ENCODE results near the gene CCL8. TPM values are rescaled to one million over a fixed set of nuclear protein-coding genes. Genes with fewer than 3 reads are reported as not detected.

Gene CCL8
- 0.26 and 0.50 TPM in 2 replicates for total RNA-seq
- polyA plus RNA-seq = 0.27 TPM in 1 of 2 replicates, not detected in the other
- polyA plus RNA-seq (2012) = 0.17 TPM in 1 of 2 replicates, not detected in the other
- not detected in 2 replicates for polyA minus RNA-seq (ENCODE audit: low replicate concordance)

DNA sequence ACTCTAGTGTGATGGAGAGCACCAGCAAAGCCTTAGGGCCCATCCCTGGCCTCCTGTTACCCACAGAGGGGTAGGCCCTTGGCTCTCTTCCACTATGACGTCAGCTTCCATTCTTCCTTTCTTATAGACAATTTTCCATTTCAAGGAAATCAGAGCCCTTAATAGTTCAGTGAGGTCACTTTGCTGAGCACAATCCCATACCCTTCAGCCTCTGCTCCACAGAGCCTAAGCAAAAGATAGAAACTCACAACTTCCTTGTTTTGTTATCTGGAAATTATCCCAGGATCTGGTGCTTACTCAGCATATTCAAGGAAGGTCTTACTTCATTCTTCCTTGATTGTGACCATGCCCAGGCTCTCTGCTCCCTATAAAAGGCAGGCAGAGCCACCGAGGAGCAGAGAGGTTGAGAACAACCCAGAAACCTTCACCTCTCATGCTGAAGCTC is at the start of gene CCL8:
Gene CCL8, plus strand, starts transcription at position 397 of the 445 bp plus-strand sequence. CDS start 67 bp downstream, outside the sequence.
- H3K36me3 ChIP-seq (ENCODE audit: control insufficient read depth, insufficient read depth, low read length) = no peaks in the 10 kb centered on the region
- no peak within 1 kb of the TSS for H3K27ac ChIP-seq (ENCODE audit: insufficient read depth, low read length)
- no peaks in the 10 kb centered on the region for H3K27me3 ChIP-seq (ENCODE audit: control insufficient read depth, insufficient read depth, low read length)
- H3K9ac ChIP-seq (ENCODE audit: insufficient read depth, low read length) = no peak within 1 kb of the TSS
- no peaks in the 10 kb centered on the region for H4K20me1 ChIP-seq (ENCODE audit: control insufficient read depth, extremely low read depth, insufficient read depth, low read length)
- no peak within 1 kb of the TSS for H3K4me2 ChIP-seq (ENCODE audit: extremely low read depth, insufficient read depth, low read length)
- no peaks in the 10 kb centered on the region for H3K9me3 ChIP-seq (ENCODE audit: control insufficient read depth, insufficient read depth, low read depth, low read length)
- no peaks in the 10 kb centered on the region for H3K4me1 ChIP-seq (ENCODE audit: control insufficient read depth, extremely low read depth, insufficient read depth, low read length)
- TF ChIP-seq CTCF (conservative IDR thresholded peaks at IDR 0.05 in 1 of 2, IDR thresholded peaks at IDR 0.05 in 1 of 2; ENCODE audit: low read depth in 1 of 2, low read length in 2 of 2) = no peak
- no peak for TF ChIP-seq EZH2 (IDR thresholded peaks at IDR 0.05; ENCODE audit: low read length, missing control alignments)
- H3K4me3 ChIP-seq (replicated peaks in 1 of 4; ENCODE audit: control extremely low read depth in 1 of 4, insufficient read depth in 1 of 4, low read depth in 3 of 4, low read length in 4 of 4) = no peak within 1 kb of the TSS
- no peaks in the 10 kb centered on the region for H3K79me2 ChIP-seq (ENCODE audit: control insufficient read depth, insufficient read depth, low read length)
- peak in 1 of 2 donors; percentile 15 for DNase-seq (ENCODE audit: low read depth in 2 of 2)
- H2AFZ ChIP-seq (ENCODE audit: low read length) = no peak within 1 kb of the TSS

GRCh38 chr17:34269969-34270368 is 49.3 kb upstream of the CCL8 start, which contains the start of gene CCL7:
Gene CCL7 (plus strand): TSS chr17:34270221. CDS start chr17:34270291, 70 bp downstream.
- Histone ChIP-seq H3K36me3 (ENCODE audit: control insufficient read depth, insufficient read depth, low read length) (no peaks in the 10 kb centered on the region), H3K79me2 (ENCODE audit: control insufficient read depth, insufficient read depth, low read length) (no peaks in the 10 kb centered on the region), H3K9ac (ENCODE audit: insufficient read depth, low read length) (no peak within 1 kb of the TSS), H3K4me2 (ENCODE audit: extremely low read depth, insufficient read depth, low read length) (no peak within 1 kb of the TSS), H3K27me3 (ENCODE audit: control insufficient read depth, insufficient read depth, low read length) (no peaks in the 10 kb centered on the region), H3K9me3 (ENCODE audit: control insufficient read depth, insufficient read depth, low read depth, low read length) (no peaks in the 10 kb centered on the region), H2AFZ (ENCODE audit: low read length) (no peak within 1 kb of the TSS), H3K4me1 (ENCODE audit: control insufficient read depth, extremely low read depth, insufficient read depth, low read length) (no peaks in the 10 kb centered on the region), H3K27ac (ENCODE audit: insufficient read depth, low read length) (no peak within 1 kb of the TSS), H3K4me3 (replicated peaks in 1 of 4; ENCODE audit: control extremely low read depth in 1 of 4, insufficient read depth in 1 of 4, low read depth in 3 of 4, low read length in 4 of 4) (no peak within 1 kb of the TSS), H4K20me1 (ENCODE audit: control insufficient read depth, extremely low read depth, insufficient read depth, low read length) (no peaks in the 10 kb centered on the region)
- TF ChIP-seq EZH2 (IDR thresholded peaks at IDR 0.05; ENCODE audit: low read length, missing control alignments) (no peak), CTCF (conservative IDR thresholded peaks at IDR 0.05 in 1 of 2, IDR thresholded peaks at IDR 0.05 in 1 of 2; ENCODE audit: low read depth in 1 of 2, low read length in 2 of 2) (no peak)
- DNase-seq (ENCODE audit: low read depth in 2 of 2) = peak; percentile 10 to 46

- DNase-seq (ENCODE audit: low read depth in 2 of 2) = peak; percentile 88 to 98
- no peaks in the 10 kb centered on the region for H3K4me1 ChIP-seq (ENCODE audit: control insufficient read depth, extremely low read depth, insufficient read depth, low read length)
- H3K36me3 ChIP-seq (ENCODE audit: control insufficient read depth, insufficient read depth, low read length) = no peaks in the 10 kb centered on the region
- H3K27ac ChIP-seq (ENCODE audit: insufficient read depth, low read length) = no peak overlapping the region
- no peaks in the 10 kb centered on the region for H3K27me3 ChIP-seq (ENCODE audit: control insufficient read depth, insufficient read depth, low read length)
- TF ChIP-seq EZH2 (IDR thresholded peaks at IDR 0.05; ENCODE audit: low read length, missing control alignments) = no peak
- no peak for TF ChIP-seq CTCF (conservative IDR thresholded peaks at IDR 0.05 in 1 of 2, IDR thresholded peaks at IDR 0.05 in 1 of 2; ENCODE audit: low read depth in 1 of 2, low read length in 2 of 2)
- no peak overlapping the region for H2AFZ ChIP-seq (ENCODE audit: low read length)
- H3K9me3 ChIP-seq (ENCODE audit: control insufficient read depth, insufficient read depth, low read depth, low read length) = no peaks in the 10 kb centered on the region
- no peak overlapping the region for H3K9ac ChIP-seq (ENCODE audit: insufficient read depth, low read length)
- H3K79me2 ChIP-seq (ENCODE audit: control insufficient read depth, insufficient read depth, low read length) = no peaks in the 10 kb centered on the region
- peak overlapping the region; percentile 11 for H3K4me2 ChIP-seq (ENCODE audit: extremely low read depth, insufficient read depth, low read length)
- H4K20me1 ChIP-seq (ENCODE audit: control insufficient read depth, extremely low read depth, insufficient read depth, low read length) = no peaks in the 10 kb centered on the region
- H3K4me3 ChIP-seq (replicated peaks in 1 of 4; ENCODE audit: control extremely low read depth in 1 of 4, insufficient read depth in 1 of 4, low read depth in 3 of 4, low read length in 4 of 4) = no peak overlapping the region
These were observed 43.4 kb upstream of the CCL8 start for GRCh38 chr17:34275881-34276280.
